Measurements from ENCODE around the gene BCDIN3D.
"Not testable (repeated sequence)": the region's sequence is repeated elsewhere in the genome, so short reads cannot be mapped to it uniquely, and the experiment has no call there.

The BCDIN3D gene, protein sequence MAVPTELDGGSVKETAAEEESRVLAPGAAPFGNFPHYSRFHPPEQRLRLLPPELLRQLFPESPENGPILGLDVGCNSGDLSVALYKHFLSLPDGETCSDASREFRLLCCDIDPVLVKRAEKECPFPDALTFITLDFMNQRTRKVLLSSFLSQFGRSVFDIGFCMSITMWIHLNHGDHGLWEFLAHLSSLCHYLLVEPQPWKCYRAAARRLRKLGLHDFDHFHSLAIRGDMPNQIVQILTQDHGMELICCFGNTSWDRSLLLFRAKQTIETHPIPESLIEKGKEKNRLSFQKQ

DNA sequence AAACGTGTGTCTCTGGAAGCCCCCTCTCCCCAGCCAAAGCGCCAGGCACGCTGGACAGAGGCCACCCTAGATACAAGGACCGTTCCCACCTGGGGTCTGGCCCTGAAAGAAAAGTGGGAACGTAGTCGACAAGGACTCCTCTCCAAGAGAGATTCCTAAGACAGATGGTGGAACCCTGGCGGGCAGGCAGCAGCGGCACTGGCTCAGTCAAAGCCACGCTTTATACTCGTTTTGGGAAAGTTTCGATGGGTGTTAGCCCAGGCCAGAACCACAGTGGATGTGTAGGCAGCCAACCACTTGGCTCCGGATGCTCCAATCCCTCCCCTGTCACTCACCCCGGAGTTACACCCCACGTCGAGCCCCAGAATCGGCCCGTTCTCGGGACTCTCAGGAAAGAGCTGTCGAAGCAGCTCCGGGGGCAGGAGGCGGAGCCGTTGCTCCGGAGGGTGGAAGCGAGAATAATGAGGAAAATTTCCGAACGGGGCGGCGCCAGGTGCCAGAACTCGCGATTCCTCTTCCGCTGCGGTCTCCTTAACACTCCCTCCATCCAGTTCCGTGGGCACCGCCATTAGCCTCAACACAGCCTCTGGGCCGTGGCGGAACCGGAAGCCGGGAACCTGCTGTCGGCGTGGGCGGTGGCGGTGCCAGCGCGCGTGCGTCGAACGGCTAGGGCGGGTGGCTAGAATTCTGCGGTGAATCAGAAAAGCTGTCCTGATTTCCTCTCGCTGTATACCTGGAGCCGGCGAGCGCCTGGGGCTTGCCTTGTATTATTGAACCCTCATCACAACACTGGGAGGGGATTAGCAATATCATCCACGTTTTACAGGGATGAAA is at the start of gene BCDIN3D:
BCDIN3D (minus strand) TSS at position 588 of the 834 bp plus-strand sequence; CDS start at position 569, 19 bp downstream.
- DNase-seq: peak; percentile 93

DNA sequence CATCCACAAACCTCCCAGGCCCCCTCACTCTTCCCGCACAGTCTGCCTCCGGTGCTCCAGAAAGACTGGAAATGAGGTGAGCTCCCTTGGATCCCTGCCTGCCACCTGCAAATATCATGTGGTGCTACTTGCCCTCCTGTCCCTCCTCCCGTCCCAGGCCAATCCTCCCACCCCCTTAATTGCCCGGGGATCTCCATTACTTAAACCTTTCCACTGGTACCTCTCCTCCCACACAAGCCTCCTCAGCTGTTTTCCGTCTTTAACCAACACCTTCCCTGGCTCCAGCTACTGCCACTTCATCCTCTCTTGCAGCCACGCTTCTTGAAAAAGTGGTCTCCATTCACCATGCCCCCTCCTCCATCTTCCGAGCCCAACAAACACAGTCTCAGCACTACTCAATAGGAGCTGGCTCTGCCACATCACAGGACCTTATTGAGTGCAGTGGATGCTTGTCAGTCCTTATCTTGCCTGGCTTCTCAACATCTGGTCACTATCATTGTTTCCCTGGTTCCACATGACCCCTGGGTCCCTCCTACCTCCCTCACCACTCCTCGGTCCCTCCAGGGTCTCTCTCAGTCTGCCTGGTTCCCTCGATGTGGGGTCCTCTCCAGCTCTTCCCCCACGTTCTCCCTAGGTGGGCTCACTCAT is 49.3 kb upstream of the BCDIN3D start:
- no peak for DNase-seq

DNA sequence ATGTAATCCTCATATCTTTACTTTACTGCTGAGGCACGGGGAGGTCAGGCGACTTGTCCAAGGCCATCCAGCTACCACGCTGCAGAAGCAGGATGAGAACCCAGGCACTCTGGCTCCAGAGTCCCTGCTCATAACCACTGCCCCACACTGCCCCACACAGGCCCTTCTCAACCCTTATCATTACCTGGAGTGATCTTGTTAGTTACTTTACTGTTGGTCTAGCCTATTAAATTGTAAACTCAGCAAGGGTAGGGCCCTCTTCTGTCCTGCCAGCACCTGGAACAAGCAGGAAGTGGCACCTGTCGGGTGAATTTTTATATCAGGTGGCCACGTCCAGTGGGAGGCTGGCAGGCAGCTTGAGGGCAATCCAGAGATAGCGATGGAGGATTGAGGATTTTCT is 48.6 kb upstream of the BCDIN3D start:
- DNase-seq: no peak

DNA sequence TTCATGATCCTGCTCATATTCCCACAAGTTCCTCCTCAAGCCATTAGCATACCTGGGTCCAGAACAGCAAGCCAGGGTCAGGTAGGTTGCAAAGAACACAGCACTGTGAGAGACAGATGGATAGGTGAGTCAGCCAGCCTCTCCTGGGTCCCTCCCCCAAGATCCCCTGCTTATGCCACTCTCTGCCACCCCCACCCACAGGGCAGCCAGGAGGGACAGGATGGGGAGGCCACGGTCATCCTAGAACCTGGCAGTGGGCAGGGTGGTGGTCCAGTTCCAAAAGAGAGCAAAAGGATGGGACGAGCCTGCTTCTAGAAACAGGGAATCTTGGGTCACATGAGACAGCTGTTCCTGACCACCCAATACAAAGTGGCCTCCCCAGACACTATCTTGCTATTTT is 48.1 kb upstream of the BCDIN3D start:
- no peak for DNase-seq

DNA sequence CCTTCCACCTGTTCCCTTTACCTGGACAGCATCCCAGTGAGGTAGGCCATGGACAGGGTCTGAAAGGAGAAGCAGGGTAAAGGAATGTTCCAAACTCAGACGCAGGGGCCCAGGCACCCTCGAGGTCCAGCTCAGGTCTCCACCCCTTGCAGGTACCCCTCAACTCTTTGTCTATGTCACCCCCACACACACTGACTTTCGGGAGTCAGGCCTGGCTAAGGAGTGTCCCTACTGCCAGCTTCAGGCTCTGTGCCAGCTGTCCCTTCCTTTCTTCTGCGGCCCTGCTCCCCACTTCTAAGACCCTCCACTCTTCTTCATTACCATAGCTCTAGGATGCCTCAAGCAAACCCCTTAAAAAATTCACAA is 47.2 kb upstream of the BCDIN3D start:
- no peak for DNase-seq

DNA sequence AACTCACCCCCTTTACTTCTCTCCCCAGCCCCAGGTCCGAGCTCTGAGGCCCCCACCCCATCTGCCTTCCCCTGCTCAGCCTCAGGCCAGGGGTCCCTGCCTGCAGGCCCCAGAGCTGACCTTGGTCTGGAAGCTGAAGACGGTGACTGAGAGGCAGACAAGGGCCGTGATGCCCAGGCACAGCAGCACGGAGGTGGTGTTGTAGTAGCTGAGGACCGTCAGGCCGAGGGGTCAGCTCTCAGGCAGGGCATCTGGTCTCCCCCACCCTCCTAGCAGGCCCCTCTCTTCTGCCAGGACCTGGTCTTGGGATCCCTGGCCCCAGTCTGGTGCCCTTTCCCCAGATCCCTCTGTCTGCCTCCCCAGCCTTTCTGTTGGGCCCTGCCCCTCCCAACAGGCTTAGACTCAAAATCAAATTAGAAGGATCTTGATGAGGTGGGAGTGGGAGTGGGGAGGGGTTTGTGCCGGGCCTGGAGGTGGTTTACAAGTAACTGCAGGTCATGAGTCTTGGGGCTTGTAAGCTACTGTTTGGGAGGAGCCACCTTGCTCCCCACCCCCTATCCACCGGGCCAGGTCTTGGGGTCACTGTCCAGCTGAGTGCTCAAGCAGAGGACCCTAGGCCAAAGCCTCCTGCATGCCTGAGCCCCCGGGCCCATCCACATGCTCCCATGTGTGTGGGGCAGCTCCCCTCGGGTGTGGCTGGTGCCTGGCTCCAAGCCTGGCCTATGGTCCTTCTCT is 46.6 kb upstream of the BCDIN3D start:
- no peak for DNase-seq

DNA sequence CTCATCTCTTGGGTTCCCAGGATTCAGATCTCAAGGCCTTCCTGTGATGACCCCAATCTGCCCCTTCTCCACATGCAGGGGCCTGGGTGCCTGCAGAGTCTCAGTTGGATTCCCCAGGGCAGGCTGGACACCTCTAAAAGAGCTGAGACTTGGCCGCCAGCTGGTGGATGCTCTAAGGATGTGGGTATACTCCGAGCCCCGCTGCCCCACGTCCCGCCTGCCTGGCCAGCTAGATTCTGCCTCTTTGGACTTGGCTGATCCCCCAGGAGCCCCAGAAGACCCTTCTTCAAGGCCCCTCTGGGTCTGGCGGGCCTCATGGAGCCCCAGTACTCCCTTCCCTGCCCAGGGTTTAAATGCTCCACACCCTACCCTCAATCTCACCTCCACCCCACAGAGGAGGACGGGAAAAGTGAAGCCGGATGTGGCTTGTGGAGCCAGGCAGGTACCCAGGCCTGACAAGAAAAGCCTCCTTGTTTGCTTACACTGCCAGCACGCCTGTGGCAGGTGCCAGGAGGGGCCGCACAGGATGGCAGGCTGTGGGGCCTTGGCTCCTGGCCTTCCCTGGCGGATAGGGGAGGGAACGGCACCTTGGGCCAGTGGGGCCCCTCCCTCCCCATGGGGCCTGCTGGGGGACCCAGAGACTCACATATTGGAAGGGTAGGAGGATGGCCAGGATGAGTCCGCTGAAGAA is 45.7 kb upstream of the BCDIN3D start:
- no peak for DNase-seq

DNA sequence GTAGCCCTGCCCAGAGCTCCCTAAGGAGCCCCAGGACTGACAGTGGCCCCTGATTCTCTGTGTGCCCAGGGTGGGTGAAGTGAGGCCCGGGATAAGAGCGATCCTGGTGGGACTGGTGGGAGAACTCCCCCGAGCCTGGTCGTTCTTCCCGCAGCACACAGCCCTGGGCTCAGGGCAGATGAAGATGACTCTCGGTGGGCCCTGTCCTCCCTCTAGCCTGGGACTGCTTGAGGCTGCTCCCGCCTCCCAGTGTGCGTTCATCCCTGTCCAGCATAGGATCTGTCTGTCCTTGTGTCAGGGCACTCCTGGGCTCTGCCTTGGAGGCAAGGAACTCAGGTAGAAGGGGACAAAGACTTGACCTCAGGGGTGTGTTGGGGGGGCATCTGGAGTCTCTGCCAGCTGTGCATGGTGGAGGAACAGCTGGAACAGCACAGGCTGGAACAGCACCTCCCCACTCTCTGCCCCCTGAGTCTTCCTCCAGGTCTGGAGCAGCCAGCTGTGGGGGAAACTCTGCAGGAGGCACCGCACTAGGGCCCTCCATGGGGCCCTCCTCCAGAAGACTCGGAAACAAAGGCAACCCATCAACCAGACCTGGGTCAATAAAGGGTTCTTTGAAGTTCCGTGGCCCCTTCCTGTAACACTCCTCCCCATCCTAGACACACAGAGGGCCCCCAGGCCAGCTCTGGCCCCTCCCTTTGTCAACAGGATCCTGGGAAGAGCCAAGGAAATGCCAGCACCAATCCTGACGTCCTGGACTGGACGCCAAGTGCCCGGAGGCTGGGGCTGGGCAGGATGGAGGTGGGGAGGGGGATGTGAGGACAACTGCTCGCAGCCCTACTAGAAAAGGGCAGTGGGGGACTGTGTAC is 44.9 kb upstream of the BCDIN3D start:
- DNase-seq: no peak

DNA sequence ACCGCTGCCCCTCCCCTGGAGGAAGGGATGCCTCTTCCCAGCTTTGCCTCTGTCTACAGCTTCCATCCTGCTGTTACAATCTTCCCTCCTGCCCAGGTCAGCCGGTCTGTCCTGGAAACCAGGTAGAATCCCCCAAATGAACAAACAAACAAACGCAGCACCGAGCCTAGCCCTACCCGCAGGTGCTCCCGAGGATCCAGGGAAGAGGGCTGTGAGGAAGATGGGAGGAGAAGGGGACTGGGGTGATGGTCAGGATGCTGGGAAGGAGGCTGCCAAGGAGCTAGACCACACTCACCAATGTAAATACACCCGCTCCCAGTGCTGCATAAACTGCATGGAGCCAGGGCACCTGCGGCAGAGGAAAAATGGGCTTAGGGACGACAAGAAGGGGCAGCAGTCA is 44.2 kb upstream of the BCDIN3D start:
- no peak for DNase-seq

DNA sequence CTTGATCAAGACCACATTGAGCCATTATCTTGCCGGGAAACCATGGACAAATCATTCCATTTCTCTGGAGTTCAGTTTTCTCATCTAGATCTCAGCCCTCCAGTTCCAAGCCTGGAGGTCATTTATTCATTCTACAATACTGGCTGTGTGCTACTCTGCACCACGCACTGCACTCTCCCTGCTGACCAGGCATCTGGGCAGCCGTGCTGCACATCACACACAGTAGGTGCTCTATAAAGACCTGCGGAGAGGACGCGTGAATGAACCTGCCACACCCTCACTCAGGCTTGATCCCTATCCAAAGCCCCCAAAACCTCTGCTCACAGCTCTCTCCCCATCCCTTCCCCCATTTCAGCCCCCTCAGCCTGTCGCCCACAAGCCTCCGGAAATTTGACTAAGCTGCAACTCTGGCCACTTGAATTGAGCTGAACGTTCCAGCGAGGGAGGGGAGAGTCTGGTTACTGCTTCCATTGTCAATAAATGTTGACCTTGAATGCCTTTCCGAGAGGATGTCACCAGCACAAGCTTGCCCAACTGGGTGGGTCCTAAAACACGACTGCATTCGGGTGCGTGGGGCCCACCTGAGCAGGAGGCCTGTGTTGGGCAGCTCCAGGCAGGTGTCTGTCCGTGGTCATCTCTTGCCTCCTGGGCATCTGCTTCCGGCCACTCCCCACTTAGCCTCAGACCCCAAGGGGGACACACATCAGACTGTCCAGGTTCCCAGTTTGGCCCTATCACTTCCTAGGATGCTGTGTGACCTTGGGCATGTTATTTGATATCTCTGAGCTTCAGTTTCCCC is 43.0 kb upstream of the BCDIN3D start:
- no peak for DNase-seq

DNA sequence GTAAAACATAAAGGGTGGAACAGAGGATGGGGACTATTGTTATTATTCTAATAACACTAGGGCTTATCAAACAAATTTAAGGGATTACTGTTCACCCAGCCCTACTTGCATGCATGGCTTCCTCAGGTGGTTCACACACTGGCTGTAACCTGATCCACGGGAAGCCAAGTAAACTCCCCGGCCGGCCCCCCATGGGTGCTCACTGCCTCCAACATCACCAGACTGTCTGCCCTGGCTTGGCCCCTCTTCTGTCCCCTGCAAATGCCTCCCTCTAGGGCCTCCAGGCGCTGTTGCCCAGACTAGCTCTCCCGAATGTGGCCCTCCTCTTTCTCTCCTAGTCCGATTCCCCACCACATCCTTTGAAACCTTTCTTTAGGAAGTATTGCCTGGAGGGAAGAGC is 42.2 kb upstream of the BCDIN3D start:
- no peak for DNase-seq

DNA sequence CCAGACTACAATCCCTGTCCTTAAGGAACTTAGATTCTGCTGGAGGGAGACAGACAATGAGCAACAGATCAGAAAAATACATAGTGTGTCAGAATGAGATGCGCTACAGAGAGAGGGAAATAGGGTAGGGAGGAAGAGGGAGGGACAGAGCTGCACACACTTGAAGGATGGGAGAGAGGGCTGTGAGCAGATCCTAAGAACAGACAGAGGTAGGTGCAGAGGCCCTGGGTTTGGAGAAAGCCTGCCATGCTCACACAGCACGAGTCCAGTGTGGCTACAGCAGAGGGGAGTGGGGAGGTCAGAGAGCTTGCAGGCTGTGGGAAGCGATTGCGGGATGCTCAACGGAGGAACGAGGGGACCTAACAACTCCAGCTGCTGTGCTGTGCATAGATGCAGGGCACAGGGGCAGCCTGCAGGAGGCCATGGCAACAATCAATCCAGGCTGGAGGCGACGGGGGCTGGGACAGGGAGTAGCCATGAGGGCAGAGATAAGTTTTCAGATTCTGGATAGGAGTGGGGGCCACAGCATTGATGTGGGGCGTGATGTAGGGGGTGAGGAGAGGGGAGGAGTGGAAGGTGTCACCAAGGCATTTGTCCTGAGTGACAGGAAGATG is 40.1 kb upstream of the BCDIN3D start:
- peak; percentile 50 for DNase-seq

DNA sequence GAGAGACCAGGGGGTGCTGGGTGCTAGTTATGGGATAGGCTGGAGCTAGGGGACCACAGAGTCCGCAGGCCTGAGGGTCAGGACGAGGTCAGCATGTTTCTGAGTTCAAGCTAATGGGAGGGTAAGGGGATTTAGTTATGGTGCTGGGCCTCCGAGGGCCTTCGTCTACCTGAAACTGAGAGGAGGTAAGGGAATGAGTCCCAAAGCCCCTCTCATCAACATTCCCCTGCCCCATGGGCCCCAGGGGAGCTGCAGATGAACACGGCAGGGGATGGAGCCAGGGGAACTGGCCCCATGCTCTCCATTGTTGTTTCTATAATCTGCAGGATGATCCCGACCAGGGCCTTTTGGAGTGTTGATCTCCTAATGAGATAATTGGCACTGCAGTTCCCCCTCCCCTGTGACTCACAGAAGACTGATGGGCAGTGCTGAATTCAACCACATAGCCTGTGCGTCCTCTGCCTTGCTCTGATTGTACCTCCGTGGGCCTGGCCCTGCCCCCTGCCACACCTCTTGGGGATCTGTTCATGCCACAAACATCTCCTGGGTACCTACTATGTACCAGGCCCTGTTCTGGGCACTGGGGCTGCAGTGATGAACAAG is 39.4 kb upstream of the BCDIN3D start:
- no peak for DNase-seq

DNA sequence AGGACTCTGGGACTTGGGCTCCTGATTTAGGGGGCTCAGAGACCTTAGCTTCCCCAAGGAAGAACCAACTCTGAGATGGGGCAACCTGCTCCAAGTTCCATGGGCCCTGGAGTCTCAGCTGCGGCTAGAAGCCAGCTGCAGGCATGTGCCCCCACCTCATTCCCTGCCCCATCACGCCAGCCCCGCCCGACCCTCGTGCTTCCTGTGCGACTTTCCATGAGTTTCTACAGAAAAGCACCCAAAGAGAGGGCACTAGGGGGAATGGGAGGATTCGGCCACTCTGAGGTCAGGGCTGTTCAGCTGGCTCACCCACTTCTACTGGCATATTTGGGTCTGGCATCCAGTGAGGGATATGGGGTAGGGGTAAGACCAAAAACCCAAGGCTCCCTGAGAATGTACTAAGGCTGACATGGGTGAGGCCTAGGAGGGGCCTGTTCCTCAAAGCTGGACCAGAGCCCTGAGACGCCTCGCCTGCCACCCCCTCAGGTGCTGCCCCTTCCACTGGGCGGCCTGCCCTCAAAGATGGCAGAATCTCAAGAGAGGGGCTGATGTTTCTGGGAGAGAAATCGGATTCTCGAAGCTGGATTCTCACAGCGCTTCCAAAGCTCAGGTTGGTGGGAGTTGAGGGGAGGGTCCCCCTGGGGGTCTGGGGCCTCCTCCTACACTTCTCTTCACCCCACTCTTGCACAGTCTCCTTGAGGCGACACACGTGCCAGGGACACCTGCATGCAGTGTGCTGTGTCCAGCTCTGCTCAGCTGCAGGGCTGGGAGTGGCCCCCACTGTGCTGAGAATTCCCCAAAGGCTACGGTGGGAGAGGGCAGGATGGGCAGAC is 38.7 kb upstream of the BCDIN3D start:
- no peak for DNase-seq

DNA sequence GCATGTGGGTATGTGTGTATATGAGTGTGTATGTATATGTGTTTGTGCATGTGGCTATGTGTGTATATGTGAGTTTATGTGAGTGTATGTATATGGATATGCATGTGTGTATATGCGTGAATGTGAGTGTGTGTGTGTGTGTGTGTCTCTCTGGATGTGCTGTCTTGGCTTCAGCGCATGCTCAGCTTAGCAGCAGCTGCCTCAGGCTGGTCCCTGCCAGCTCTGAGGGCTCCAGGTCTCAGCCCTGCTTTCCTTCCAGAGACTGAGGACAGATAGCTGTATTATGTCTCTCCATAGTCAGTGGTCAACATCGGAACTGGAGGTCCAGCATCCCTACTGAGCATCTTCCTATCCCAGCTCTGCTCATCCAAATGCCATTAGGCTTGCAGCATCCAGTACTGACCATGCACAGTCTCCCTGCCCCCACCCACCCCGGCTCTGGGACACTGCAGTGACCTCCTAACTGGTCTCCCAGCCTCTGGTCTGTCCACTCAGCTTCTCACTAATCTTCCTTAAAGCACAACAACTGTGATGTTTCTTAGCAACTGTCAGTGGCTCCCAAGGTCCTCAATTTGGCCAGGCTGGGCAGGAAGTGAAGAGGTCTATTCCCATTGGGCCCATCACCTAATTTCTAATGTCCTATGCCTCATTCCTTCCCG is 38.0 kb upstream of the BCDIN3D start:
- DNase-seq: no peak

DNA sequence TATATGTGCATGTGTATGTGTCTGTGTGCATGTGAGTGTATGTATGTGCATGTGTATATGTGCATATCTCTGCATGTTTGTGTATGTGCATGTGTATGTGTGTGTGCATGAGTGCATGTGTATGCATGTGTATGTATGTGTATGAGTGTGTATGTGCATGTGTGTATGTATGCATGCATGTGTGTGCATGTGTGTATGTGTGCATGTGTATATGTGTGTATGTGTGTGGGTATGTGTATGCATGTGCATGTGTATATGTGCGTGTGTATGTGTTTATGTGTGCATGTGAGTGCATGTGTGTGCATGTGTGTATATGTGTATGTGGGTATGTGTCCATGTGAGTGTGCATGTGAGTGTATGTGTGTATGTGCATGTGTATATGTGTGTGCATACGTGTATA is 36.2 kb upstream of the BCDIN3D start:
- DNase-seq: not testable (repeated sequence)

DNA sequence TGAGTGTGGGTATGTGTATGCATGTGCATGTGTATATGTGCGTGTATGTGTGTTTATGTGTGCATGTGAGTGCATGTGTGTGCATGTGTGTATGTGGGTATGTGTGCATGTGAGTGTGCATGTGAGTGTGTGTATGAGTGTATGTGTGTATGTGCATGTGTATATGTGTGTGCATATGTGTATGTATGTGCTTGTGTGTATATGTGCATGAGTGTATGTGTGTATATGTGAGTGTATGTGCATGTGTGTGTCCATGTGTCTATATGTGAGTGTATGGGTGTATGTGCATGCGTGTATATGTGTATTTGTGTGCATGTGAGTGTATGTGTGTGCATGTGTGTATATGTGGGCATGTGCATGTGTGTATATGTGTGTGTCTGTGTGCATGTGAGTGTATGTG is 35.1 kb upstream of the BCDIN3D start:
- DNase-seq: no peak

DNA sequence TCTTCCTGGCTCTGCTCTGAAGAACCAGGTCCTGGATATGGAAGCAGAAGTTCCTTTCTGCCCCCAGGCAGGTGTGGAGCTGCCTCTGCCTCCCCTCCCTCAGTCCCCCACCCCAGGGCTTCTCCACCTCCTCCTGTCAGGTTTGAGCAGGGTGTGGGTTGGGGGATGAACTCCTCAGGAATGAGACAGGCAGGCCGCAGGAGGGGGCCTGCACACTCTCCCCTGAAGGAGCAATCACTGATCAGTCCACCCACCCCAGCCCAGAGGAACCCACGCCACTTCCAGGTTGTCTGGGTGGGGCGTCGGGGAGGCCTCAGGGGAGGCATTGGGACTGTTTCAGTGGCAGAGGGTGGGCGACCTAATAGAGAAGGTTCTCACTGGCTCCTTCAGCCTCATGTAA is 34.2 kb upstream of the BCDIN3D start:
- DNase-seq: no peak

Measured in retina (tissue), 1 donor.